Mucosa of descending colon (tissue), 3 donors: Measurements from ENCODE around the gene AGPS. TPM values are rescaled to one million over a fixed set of nuclear protein-coding genes. Genes with fewer than 3 reads are reported as not detected.
"Not testable (repeated sequence)": the region's sequence is repeated elsewhere in the genome, so short reads cannot be mapped to it uniquely, and the experiment has no call there.

Experiments
- ATAC-seq: fragments of 200-7000 bp; cut with Tn5 transposase; one replicate; pipeline ENCODE4 v1.9.1; 2020; ENCODE audit warnings: mild to moderate bottlenecking, moderate library complexity
- DNase-seq, 3 donors: peaks; one replicate each; pipeline ENCODE4 v3.0.0-alpha.2; 2020
- H3K36me3 ChIP-seq: fragments of 200-600 bp; one replicate; pipeline ENCODE4 v1.8.0; 2021; ENCODE audit warnings: low read depth, mild to moderate bottlenecking
- H3K4me1 ChIP-seq: fragments of 200-600 bp; one replicate; pipeline ENCODE4 v1.8.0; 2021; ENCODE audit warnings: low read depth, mild to moderate bottlenecking
- H3K4me3 ChIP-seq: fragments of 200-600 bp; one replicate; pipeline ENCODE4 v1.8.0; 2021; ENCODE audit warnings: mild to moderate bottlenecking
- H3K9me3 ChIP-seq: fragments of 200-600 bp; one replicate; pipeline ENCODE4 v1.8.0; 2021; ENCODE audit warnings: mild to moderate bottlenecking
- intact Hi-C, 2 donors: fragments of 100-400 bp; cut with DNase I in 1 of 2; cut with micrococcal nuclease in 1 of 2; formaldehyde crosslinking; loops; one replicate each; pipeline versions ENCODE4 v1.11.0 to v1.11.1; 2022; cut with DNase I, micrococcal nuclease
- total RNA-seq, 3 donors: library from RNA; stranded (reverse); fragmentation: NEBNext Ultra II Directional in 2 of 3; extraction: Animal tissue kit (Norgen Biotek cat#: 25700) in 2 of 3; gene quantifications; one replicate each; pipeline versions ENCODE4 v1.2.1 to v1.2.4, GENCODE V29; 2021 to 2023
- TF ChIP-seq, protein P1 (sequence below): fragments of 200-600 bp; IDR thresholded peaks from one replicate; pipeline ENCODE4 v1.8.0; 2022; ENCODE audit warnings: antibody characterized with exemption, mild to moderate bottlenecking
- donor health status: DM: no; HTN: no; CAD: no; lungs with moderate emphysema.
- donor health status: DM: no; HTN: no; CAD: no.
- donor health status: DM: no; HTN: yes; CAD: no.

AGPS gene
- total RNA-seq, 3 donors from 2014 or later: 43.0 to 58.4 (median 48.7) TPM

DNA sequence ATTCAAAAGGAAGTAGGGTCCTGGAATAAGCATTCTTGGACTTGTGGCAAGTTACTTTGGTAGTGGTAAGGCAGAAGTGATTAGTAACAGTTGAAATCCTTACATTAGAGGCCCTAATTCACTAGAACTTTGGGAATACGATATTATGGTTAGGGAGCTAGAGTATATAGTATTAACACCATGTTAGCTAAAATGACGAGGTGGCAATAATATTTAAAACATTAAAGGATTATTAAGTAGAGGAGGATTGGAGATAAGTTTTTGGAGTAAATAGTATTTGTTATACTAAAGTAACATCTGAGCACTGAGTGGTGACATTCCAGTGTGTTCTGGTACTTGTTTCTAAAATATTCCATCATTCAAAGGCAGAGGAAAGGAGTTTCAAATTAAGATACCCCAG is 91.0 kb downstream of the AGPS start:
- ATAC-seq (no peak), DNase-seq (no peak)
- intact Hi-C loops: loop anchor here (10.0 kb wide), 2 partner anchors 121 to 241 kb away; no protein-coding TSS in a partner anchor
- H3K36me3 ChIP-seq: no peaks in the 10 kb centered on the region
- TF ChIP-seq, protein P1, sequence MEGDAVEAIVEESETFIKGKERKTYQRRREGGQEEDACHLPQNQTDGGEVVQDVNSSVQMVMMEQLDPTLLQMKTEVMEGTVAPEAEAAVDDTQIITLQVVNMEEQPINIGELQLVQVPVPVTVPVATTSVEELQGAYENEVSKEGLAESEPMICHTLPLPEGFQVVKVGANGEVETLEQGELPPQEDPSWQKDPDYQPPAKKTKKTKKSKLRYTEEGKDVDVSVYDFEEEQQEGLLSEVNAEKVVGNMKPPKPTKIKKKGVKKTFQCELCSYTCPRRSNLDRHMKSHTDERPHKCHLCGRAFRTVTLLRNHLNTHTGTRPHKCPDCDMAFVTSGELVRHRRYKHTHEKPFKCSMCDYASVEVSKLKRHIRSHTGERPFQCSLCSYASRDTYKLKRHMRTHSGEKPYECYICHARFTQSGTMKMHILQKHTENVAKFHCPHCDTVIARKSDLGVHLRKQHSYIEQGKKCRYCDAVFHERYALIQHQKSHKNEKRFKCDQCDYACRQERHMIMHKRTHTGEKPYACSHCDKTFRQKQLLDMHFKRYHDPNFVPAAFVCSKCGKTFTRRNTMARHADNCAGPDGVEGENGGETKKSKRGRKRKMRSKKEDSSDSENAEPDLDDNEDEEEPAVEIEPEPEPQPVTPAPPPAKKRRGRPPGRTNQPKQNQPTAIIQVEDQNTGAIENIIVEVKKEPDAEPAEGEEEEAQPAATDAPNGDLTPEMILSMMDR: no peak
- no peak overlapping the region for H3K4me3 ChIP-seq
- no peaks in the 10 kb centered on the region for H3K9me3 ChIP-seq
- no peaks in the 10 kb centered on the region for H3K4me1 ChIP-seq

- no peak overlapping the region for H3K4me3 ChIP-seq
- H3K36me3 ChIP-seq: no peaks in the 10 kb centered on the region
- DNase-seq: no peak
- TF ChIP-seq, protein P1: no peak
- ATAC-seq: no peak
- H3K9me3 ChIP-seq: no peaks in the 10 kb centered on the region
- intact Hi-C loops: loop anchor here (10.0 kb wide), 2 partner anchors 121 to 241 kb away; no protein-coding TSS in a partner anchor
- no peaks in the 10 kb centered on the region for H3K4me1 ChIP-seq
Measured at GRCh38 chr2:177484180-177484795, 91.7 kb downstream of the AGPS start.

DNA sequence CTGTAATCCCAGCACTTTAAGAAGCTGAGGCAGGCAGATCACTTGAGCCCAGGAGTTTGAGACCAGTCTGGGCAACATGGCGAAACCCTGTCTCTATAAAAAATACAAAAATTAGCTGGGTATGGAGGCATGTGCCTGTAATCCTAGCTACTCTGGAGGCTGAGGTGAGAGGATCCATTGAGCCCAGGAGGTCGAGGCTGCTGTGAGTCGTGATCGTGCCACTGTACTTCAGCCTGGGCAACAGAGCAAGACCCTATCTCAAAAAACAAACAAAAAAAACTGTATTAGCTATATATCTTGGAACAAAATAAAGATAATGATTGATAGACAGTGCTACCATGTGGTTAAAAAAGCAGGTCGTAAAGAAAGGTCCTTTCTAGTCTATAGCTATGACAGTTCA is 93.1 kb downstream of the AGPS start:
- ATAC-seq, H3K9me3 ChIP-seq, H3K4me1 ChIP-seq, DNase-seq, H3K4me3 ChIP-seq, H3K36me3 ChIP-seq: not testable (repeated sequence)
- intact Hi-C loops: loop anchor here (10.0 kb wide), 2 partner anchors 119 to 239 kb away; no protein-coding TSS in a partner anchor

- TF ChIP-seq, protein P1: no peak
- Histone ChIP-seq H3K36me3 (no peaks in the 10 kb centered on the region), H3K9me3 (no peaks in the 10 kb centered on the region), H3K4me3 (no peak overlapping the region), H3K4me1 (no peaks in the 10 kb centered on the region)
- ATAC-seq (no peak), DNase-seq (peak in 1 of 3 donors; percentile 31)
- intact Hi-C loops: loop anchor here (10.0 kb wide), 2 partner anchors 115 to 235 kb away; no protein-coding TSS in a partner anchor
Measured at GRCh38 chr2:177489719-177490301, 97.2 kb downstream of the AGPS start.

- intact Hi-C loops: no loop called here
- no peak overlapping the region for H3K4me3 ChIP-seq
- H3K4me1 ChIP-seq: no peaks in the 10 kb centered on the region
- DNase-seq (no peak), ATAC-seq (no peak)
- TF ChIP-seq, protein P1: no peak
- no peaks in the 10 kb centered on the region for H3K36me3 ChIP-seq
- no peaks in the 10 kb centered on the region for H3K9me3 ChIP-seq
Measured at GRCh38 chr2:177495945-177496344, 103.4 kb downstream of the AGPS start.

DNA sequence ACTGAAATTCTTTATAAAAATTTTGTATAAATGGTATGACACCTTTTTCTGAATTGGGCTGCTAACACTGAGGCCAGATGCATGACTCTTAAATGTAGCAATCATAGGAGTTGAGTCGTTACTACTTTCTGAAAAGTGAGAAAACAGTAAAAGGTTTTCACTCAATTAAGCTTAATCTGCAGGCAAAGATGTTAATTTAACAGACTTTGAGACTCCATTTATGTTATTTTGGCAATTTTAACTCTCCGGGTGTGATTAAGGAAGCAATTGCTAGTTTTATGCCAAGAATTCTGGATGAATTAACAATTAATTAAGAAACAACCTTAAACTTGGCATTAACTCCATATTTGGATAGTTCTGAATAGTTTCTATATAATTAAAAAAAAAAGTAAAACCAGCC is 104.3 kb downstream of the AGPS start:
- intact Hi-C loops: no loop called here
- no peak overlapping the region for H3K4me3 ChIP-seq

More for the DNA sequence above, 104.3 kb downstream of the AGPS start:
- no peaks in the 10 kb centered on the region for H3K36me3 ChIP-seq
- DNase-seq (no peak), ATAC-seq (no peak)
- H3K4me1 ChIP-seq: no peaks in the 10 kb centered on the region
- H3K9me3 ChIP-seq: no peaks in the 10 kb centered on the region
- TF ChIP-seq, protein P1: no peak
